Activated effector memory CD4-positive, alpha-beta T cell treated with anti-CD3 and anti-CD28 coated beads, Interleukin-2, amount 50 U/mL, for 16 hours (primary cell): ENCODE data around the gene TLR5.

Source experiments
- DNase-seq: peaks from one replicate; pipeline ENCODE4 v3.0.0-alpha.2; 2020

The TLR5 gene

DNA sequence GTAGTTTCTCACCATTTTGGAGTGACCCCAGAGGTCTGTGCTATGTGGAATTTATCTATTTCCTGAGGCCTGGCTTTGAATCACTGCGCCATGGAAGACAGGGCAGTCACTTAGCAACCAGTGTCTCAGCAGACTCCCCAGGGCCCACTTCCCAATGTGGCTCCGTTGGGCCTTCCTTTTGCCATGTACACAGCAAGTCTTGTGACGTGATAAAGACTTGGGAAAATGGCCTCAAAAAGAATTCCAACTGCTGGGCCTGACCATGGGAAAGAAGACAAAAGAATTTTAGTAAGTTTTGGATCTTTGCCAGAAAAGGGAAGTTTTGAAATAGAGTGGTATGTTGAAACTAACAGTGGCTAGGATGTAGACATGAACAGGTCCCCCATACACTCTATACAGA lies 36.2 kb downstream of the TLR5 start:
- DNase-seq: no peak

DNA sequence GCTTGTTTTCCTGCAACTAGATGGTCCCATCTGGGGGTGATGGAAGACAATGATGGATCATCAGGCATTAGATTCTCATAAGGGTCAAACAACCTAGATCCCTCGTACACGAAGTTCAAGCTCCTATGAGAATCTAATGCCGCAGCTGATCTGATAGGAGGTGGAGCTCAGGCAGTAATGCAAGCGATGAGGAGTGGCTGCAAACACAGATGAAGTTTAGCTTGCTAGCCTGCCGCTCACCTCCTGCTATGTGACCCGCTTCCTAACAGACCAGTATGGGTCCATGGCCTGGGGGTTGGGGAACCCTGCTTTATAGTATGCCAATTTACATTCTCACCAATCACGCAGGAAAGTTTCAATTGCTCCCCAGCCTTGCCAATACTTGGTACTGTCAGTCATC lies 37.5 kb downstream of the TLR5 start:
- no peak for DNase-seq

DNA sequence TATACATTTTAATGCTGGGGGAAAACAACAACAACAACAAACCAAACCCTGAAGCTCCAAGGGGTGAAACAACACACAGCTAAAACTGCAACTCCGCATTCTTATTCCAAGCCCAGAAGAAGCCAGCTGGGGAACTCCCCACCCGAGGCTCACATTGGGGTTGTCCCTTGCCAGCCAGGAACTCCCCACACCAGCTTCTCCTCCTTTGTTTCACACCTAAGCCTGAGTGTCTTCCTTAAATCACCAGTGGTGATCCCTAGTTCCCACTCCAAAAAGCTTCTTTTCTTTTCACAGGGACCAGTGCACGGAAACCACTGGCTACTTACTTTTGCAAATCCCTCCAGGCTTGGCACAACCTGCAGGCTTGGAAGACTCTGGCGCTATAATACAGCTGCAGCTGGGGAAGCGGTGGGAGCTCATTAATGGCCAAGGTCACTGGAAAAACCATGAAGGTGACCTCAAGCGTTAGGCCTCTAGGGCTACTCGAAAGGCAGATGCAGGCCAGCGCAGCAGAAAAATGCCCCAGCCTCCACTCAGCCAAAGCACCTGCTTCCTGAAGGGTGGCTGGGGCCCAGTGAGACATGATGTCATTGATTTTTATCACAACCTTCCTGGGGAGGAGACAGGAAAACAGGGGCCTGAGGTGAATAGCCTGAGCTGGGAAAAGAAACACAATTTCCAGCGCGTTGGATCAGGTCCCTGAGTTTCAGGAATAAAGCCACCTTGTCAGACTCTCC lies 40.1 kb downstream of the TLR5 start:
- no peak for DNase-seq

DNA sequence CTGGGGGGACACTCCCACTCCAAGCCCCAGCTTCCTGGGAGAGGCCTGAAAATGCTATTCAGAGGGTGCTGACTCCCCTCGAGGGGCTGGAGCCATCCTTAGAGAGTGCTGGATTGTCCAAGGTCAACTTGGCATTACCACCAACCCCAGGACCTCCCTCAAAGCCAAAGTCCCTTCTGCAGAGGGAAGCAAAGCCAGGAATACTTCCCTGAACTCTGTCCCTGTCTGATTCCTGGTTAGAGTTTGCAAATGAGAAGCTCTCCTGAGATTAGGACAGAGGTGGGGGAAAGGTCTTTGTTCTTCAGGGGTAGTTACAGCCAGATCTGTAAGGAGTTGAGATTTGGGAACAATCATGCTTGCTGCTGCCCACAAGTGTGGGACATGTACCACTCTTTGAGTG lies 45.3 kb downstream of the TLR5 start:
- no peak for DNase-seq

DNA sequence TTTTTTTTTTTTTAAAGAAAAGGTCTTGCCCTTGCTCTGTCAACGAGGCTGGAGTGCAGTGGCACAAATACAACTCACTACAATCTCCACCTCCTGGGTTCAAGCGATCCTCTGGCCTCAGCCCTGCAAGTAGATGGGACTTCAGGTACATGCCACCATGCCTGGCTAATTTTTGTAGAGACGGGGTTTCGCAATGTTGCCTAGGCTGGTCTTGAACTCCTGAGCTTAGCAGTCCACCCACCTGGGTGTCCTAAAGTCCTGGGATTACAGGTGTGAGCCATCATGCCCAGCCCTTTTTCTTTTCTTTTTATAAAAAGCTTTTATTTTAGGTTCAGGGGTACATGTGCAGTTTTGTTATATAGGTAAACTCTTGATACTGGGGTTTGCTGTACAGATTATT lies 47.2 kb downstream of the TLR5 start:
- DNase-seq: no peak

DNA sequence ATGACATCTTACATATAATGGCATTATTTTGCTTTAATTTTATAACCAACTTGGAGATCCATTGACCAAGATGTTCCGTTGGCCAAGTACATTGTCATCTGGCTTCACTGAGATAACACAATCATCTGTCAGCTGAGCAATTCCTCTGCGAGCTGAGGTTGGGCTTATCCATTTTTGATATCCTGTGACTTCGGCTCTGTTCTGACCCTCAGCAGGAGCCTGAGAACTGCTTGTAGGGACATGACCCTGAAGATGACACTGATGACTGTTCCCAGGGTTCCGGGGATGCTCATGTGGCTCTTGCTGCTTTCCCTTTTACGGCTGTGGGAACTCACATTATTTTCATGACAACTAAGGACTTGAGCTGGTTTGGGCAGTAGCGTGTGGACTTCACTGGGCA lies 51.2 kb downstream of the TLR5 start:
- no peak for DNase-seq

DNA sequence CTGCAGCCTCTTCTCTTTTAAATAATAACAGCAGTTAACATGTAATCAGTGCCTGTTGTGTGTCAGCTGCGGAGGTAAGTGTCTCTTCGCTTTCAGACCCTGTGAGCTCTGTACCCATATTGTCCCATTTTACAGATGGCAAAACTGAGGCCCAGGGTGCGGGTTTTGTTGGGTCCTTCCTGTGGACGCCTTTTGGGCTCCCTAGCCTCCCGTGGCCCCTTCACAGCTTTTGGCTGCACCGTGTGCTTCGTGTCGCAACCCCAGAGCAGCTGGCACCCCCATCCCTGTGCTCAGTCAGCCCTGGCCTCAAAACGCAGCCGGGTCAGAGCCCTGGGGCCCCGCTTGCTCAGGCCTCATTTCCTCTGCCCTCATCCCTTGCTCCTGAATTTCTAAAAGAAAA lies 53.8 kb downstream of the TLR5 start:
- DNase-seq: no peak

DNA sequence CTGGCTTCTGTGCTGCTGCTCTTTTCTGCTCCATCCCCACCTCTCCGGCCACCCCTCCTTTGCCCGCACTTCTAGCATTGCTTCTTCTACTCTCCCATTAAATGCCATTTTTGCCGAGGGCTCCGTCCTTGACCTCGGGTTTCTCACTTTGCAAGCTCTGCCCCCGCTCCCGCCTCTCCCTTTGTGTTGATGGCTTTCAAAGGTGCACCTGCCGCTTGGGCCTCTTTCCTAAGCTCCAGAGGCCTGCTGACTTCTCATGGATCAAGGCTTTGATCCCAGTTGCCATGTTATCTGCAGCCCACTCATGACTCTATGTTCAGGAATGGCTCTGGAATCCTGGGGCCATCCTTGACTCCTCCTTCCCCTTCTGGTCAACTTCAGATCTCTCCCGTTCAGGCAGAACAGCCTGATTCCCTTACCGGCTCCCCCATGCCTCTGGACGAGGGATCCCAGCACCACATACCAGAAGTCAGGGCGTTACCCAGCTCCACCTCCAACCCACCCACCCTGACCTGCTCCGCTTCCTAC lies 54.3 kb downstream of the TLR5 start:
- DNase-seq: no peak

DNA sequence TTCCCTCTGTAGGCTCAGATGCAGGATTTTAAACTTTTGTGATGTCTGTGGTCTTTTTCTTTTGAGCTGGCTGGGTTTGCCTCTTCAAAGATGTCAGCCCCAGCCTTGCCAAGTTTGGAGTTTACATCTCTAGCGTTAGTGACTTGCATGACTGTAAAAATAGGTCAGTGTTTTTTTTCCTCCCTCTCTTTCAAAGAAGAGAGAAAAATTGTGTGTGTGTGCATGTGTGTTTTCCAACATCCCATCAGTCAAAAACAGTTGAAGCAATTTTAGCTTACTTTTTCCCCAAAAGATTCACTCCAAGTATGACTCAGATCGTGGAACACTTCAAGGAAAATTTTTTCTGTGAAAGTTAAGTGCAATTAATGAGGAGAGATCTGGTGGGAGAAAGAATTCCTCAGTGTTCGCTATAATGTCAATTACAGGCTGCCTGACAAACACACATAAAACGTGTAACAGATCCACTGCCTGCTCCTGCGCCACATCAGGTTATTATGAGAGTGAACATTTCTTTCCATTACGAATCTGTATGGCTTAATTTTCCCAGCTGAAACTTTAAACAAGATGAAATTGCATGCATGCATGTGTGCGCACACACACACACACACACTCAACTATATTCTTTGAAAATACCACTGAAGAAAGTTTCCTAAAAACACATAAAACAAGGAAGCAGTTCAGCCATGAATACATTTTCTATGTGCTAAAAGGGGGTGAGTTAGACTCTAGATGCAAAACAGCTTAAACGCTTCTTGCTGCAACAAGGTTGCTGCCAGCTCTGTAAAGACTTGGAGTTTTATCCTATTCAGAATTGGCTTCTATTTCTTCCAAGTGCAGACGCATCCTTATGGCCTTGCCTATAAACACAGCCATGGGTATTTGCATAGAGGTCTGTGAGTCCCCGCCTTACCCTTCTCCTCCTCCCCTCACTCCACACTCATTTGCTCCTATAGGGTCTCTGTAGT lies 55.5 kb downstream of the TLR5 start:
- no peak for DNase-seq

DNA sequence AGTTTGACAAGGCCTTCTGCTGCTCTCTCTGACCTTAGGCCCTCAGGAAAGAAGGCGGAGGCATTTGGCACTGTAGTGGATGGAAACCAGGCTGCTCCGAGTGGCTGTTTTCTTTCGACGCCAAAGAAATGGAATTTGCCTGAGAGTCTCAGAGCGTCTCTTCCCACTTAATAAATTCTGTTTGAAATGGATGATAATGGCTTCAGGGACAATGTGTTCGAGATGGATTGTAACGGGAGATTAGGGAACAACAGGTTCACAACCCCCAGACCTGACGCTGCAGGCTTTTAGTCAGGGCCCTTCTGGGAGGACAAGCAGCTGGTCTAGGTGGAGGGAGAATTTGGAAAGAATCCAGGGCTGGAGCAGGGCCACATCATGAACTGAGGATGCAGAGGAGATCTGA lies 58.6 kb downstream of the TLR5 start:
- no peak for DNase-seq

DNA sequence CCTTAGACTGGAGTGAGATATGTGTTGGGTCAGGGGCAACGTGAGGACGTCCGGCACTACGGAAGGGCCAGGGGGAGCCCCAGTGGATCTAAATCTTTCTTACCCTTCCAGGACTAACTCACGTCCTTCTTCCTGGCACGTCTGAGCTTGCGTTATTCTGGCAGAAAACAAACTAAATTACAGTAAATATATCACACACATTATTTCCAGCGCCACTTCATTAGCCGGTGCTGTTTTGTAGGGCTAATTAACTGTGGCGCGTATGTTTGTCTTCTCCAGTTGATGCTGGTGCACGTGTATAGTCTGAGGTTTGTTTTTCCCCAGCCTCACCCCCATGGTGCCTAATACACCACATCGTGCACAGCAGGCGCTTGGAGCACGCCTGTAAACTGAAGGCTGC lies 59.2 kb downstream of the TLR5 start:
- no peak for DNase-seq

DNA sequence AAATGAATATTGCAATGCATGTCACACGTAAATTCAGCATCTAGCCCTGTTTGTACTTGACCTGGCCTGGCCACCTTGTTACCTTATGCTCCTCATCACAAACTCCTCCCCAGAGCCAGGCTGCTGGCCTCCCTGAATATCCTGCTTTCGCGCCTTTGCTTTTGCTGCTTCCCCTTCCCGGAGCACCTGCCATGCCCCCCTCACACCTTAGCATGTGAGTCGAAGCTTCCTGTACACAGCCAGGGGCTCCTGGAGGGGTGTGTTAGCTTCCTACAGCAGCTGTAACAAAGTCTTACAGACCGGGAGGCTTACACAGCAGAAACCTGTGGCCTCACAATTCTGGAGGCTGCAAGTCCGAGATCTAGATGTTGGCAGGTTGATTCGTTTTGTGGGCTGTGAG lies 60.1 kb downstream of the TLR5 start:
- DNase-seq: no peak

DNA sequence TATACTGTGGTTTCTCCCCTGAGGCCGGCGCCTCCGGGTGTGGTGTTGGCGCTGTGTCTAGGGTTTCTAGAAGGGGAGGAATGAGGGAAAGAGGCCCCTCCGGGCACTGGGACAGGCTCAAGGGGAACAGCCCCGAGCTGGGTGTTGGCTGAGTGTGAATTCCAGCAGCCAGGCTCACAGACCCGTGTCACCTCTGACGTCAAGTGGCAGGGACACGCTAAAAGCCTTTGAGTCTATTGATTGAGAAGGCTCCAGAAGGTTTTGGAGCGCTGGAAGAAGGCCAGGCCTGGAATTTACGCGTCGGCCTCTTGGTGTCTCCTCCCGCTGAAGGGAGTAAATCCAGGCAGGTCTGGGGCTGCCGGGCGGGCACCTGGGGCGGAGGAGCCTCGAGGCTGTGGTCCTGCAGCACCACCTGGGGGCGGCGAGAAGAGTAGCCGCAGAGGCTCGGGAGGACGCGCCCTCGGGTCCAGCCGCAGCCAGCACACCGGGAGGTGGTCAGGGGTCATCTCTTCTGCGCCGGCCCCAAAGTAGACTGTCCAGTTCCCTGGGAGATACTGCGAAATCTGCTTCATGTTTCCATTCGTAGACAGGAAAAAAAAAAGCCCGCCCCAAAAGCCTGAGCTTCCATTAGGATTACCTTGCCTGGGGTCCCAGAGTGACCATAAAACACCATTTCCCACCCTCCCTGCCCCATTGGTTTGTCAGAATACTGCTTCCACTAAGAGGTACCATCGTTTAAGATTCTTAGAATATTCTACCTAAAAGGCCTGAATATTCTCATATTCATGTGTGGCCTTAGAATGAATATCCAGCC lies 61.7 kb downstream of the TLR5 start:
- peak; percentile 89 for DNase-seq

DNA sequence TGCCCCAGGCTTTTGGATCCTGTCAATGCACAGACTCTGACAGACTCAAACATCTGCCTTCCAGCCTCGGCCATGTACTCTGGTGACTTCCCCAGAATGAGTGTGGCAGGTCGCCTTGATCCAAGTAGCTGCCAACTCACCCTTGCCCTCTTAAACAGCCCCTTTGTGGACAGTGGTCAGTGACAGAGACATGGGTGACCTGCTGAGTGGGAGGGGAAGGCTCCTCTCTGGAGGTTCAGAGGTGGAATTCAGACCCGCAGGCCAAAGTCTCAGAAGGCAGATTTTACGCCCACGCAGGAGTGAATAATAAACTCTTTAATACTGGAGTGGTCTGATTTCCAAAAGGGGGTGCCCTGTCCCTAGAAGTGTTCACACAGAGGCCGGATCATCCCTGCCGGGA lies 63.5 kb downstream of the TLR5 start:
- no peak for DNase-seq

DNA sequence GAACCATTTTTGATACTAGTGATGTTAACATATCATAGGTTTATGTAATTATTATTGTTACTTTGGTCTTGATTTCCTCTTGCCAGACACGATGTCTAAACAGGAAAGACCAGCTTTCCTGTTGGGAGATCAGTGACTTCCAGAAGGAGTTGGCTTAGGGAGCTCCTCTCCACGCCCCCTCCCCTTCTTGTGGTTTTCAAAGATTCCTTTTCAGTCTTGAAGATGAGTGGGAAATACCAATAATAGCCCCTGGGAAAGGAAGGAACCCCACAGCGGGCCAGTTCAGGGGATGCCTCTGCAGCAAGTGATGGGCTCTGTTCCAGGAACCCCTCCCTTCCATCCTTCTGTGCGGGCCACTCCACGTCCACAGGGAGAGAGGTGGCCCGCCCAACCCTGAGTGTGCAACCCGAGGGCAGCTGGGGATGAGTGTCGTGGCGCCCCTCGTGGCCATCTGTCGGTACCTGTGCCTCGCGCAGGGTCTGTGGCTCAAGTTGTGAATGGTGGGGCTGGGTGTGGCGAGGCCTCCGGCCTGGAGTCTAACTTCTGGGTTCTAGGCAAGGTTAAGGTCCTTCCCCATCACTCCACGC lies 65.7 kb downstream of the TLR5 start:
- DNase-seq: no peak

DNA sequence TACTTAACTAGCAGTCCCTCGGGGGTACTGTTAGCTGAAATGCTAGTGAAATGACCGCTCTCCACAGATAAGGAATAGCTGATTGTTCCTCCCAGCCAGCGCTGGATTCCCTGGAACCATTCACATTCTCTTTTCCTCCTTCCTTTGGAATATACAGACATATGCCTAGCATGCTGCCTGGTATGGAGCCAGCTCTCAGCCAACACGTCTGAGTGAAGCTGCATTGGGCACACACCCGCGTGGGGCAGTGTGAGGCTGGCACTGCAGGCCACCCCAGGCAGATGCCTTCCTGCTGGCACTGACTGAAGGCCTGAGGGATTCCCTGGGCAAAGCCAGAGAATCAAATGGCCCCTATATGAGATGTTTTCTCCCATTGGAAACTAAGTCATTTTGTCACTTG lies 66.7 kb downstream of the TLR5 start:
- no peak for DNase-seq

DNA sequence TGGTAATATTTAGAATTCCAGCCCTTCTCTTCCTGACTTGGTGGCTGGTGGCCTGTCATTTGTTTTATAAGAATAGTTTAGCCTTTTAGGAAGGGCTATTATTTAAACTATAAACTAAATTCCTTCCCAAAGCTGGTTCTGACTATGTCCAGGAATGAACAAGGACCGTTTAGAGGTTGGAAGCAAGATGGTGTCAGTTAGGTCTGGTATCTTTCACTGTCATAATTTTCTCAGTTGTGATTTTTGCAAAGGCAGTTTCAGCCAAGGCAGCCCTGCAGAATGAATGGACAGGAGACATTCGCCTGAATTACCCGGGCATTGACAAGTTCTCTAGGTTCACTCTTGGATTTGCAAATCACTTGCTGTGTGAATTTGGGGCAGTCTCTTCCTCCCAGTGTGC lies 67.2 kb downstream of the TLR5 start:
- DNase-seq: no peak

DNA sequence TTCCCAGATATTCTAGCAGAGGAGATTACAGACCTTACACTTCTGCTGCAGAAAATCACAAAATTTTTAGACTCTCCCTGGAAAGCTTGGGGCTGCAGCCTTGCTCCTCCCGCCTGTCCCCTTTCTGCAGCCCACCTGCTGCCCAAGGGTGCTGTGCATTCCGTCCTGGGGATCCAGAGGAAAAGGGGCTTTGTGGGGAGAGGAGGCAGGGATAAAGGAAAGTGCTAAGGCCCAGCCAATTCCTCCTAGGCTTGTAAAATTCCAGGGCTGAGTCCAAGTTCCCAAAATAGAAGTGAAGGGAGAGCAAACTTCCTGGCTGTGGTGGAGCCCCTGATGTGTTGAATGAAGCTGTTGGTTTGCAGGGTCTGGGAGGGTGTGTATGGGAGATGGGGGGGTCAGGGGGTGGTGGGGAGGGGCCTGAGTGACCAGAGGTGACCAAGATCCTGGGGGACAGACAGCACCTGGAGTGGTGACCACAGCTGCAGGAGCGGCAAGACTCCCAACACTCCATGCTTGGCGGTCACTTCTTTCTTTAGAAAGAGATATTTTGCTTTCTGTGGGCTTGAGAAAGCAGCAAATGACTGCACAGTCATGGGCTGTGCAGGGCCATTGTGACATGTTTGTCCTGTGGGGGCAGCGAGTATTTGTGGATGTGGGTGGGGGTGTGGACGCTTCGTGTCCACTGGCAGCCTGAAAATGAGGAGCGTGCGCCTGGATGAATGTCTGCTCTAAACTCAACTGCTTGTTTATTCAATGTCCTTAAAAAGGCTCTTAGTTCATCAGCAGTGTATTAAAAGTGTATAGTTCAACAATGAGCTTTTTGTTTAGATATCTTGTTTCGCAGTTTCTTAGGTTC lies 68.4 kb downstream of the TLR5 start:
- DNase-seq: no peak

DNA sequence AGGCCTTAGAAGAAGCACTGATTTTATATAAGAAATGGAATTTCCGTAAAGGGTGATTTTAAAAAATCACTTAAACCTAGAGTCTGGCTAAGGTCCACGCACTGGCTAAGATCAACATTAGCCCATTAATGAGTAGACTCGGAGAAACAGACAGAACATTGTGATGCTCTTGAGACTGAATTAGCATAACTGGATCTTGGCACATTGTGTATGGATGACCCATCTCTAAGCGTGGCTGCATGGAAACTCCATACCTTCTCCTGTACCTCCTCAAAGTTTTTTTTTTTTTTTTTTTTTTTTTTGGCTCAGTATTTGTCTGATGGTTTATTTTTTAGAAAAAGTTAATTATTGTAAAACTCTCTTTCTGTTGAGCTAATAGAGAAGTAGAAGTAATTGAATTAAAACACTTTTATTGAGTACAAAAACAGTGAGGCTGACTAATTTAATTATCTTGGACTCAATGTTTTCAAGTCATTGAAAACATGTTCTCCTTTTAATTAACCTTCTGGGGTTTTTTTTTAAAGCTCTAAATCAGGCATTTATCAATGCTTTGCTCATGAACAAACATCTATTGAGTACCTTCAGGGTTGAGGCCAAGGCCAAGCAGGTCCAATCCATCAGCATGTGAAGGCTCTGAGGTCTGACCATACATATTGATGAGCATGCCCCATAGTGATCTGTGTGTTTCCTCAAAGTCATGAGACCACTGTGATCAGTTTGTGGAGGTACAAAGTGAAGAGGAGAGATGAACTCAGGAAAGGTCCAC lies 74.0 kb downstream of the TLR5 start:
- no peak for DNase-seq

DNA sequence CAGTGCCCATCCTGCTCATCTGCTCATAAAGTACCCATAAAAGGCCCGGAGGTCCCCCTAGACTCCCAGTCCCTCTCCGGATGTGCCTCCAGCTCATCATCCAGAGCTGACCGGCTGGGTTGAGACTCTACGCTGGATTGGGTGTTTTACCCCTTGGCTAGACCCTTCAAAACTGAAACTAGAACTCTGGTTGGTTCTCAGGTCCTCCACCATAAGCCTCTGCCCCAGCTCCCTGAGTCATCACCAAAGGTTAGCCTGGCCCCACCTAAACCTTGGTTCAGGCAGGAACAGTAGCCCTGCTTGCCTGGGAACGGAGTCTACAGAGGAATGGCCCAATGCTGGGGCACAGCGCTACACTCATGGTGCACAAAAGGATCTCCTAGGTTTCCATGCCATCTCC lies 75.1 kb downstream of the TLR5 start:
- DNase-seq: no peak

DNA sequence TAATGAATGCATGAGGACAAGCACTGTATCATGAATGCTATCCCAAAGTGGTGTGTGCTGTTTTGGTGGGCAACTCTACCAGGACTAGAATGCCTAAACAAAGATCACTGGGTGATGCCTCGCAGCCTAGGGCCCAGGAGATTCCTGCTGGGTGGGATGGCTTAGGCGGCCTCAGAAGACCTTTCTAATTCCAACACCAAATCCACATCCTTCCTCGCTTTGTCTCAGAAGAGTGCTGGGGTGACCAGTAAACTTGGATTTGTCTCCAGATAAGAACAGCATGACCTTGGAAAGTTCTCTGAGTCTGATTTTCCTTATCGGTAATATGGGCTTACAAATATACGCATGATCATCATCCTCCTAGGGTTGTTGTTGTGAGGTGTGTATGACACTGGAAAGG lies 76.6 kb downstream of the TLR5 start:
- no peak for DNase-seq
